NCI-H1436 treated with DMSO at 0.1 percent for 48 hours (cell line): ENCODE data around the gene GPRC5A.

Experiments used
- DNase-seq: peaks from one replicate; lab custom pipeline; 2025; lab: John Stamatoyannopoulos, UW

Gene GPRC5A

GRCh38 chr12:12909995-12910420, 18.6 kb downstream of the GPRC5A start:
- DNase-seq, result no peak

- DNase-seq, result no peak
Observed at GRCh38 chr12:12912711-12913110, 21.3 kb downstream of the GPRC5A start.

GRCh38 chr12:12915656-12916055, 24.3 kb downstream of the GPRC5A start:
- no peak for DNase-seq

- DNase-seq, result peak; percentile 16
Observed at GRCh38 chr12:12916135-12916944, 25.0 kb downstream of the GPRC5A start.

GRCh38 chr12:12917517-12917916, 26.2 kb downstream of the GPRC5A start:
- DNase-seq, result no peak

GRCh38 chr12:12918781-12919389, 27.5 kb downstream of the GPRC5A start:
- DNase-seq, result no peak

- DNase-seq, result no peak
Observed at GRCh38 chr12:12919666-12920435, 28.5 kb downstream of the GPRC5A start.

- no peak for DNase-seq
Observed at GRCh38 chr12:12922191-12922616, 30.8 kb downstream of the GPRC5A start.

- no peak for DNase-seq
Observed at GRCh38 chr12:12922978-12923377, 31.6 kb downstream of the GPRC5A start.

GRCh38 chr12:12924169-12924568, 32.8 kb downstream of the GPRC5A start:
- DNase-seq, result no peak

- no peak for DNase-seq
Observed at GRCh38 chr12:12925388-12925787, 34.0 kb downstream of the GPRC5A start.

GRCh38 chr12:12926571-12927071, 35.3 kb downstream of the GPRC5A start:
- no peak for DNase-seq

GRCh38 chr12:12927211-12928079, 36.1 kb downstream of the GPRC5A start:
- peak; percentile 58 for DNase-seq

GRCh38 chr12:12929696-12930095, 38.3 kb downstream of the GPRC5A start:
- DNase-seq, result no peak

- DNase-seq, result no peak
Observed at GRCh38 chr12:12930633-12931219, 39.4 kb downstream of the GPRC5A start.

- no peak for DNase-seq
Observed at GRCh38 chr12:12933742-12934141, 42.4 kb downstream of the GPRC5A start.

GRCh38 chr12:12934556-12934955, 43.2 kb downstream of the GPRC5A start:
- no peak for DNase-seq

GRCh38 chr12:12936983-12937491, 45.7 kb downstream of the GPRC5A start:
- no peak for DNase-seq

GRCh38 chr12:12938541-12938940, 47.2 kb downstream of the GPRC5A start:
- DNase-seq, result no peak

GRCh38 chr12:12939888-12940287, 48.5 kb downstream of the GPRC5A start:
- no peak for DNase-seq
